ENCODE results near the gene SDHAF2. TPM values are rescaled to one million over a fixed set of nuclear protein-coding genes. Genes with fewer than 3 reads are reported as not detected.

SDHAF2 gene
- total and polyA plus RNA-seq, 4 donors, result 25.5 to 46.9 (median 30.2) TPM

- WGBS, result 95% methylated on average over 4 of the region's 4 CpGs
These were observed 57.6 kb downstream of the SDHAF2 start for GRCh38 chr11:61487342-61488025.

GRCh38 chr11:61488651-61489291, 58.8 kb downstream of the SDHAF2 start:
- Histone ChIP-seq H3K27me3 (ENCODE audit: control insufficient read depth in 4 of 4, insufficient read depth in 4 of 4, low read length in 3 of 4) (no peaks in the 10 kb centered on the region), H3K27ac (ENCODE audit: low read depth in 1 of 2, low read length in 2 of 2) (peak overlapping the region; percentile 60 to 71), H3K4me3 (ENCODE audit: low read depth in 1 of 3, low read length in 3 of 3) (peak overlapping the region in 2 of 3 donors; percentile 1 to 8), H3K36me3 (ENCODE audit: control insufficient read depth in 4 of 4, insufficient read depth in 3 of 4, low read depth in 1 of 4, low read length in 3 of 4) (no peaks in the 10 kb centered on the region), H3K4me1 (ENCODE audit: control insufficient read depth in 4 of 4, insufficient read depth in 4 of 4, low read length in 3 of 4) (peaks cover 16 to 37% (median 29%) of the 10 kb centered on the region in 4 donors), H3K9ac (ENCODE audit: low read depth in 1 of 2, low read length in 2 of 2) (no peak overlapping the region), H3K9me3 (ENCODE audit: control insufficient read depth in 4 of 4, low read length in 3 of 4) (no peaks in the 10 kb centered on the region)
- 9% methylated on average over 19 of the region's 19 CpGs for WGBS
- TF ChIP-seq RXRA (IDR thresholded peaks at IDR 0.05) (peak; percentile 93 to 94), REST (IDR thresholded peaks at IDR 0.05) (peak; percentile 55), YY1 (IDR thresholded peaks at IDR 0.05) (peak; percentile 40), TAF1 (conservative IDR thresholded peaks at IDR 0.05) (no peak), FOXA1 (IDR thresholded peaks at IDR 0.05) (no peak), HNF4G (IDR thresholded peaks at IDR 0.05) (no peak), NR2F2 (IDR thresholded peaks at IDR 0.05) (peak; percentile 66), ATF3 (IDR thresholded peaks at IDR 0.05) (peak; percentile 84), SP1 (IDR thresholded peaks at IDR 0.05) (peak; percentile 86), CTCF (IDR thresholded peaks at IDR 0.05; ENCODE audit: low read depth, low read length, missing input control) (no peak), RAD21 (IDR thresholded peaks at IDR 0.05) (peak in 1 of 2 donors; percentile 61), HNF4A (conservative IDR thresholded peaks at IDR 0.05) (peak; percentile 74 to 78)
- peak; percentile 57 for DNase-seq (ENCODE audit: low spot score)

More at GRCh38 chr11:61487342-61488025, 57.6 kb downstream of the SDHAF2 start:
- no peak for DNase-seq (ENCODE audit: low spot score)
- H3K4me1 ChIP-seq (ENCODE audit: control insufficient read depth in 4 of 4, insufficient read depth in 4 of 4, low read length in 3 of 4), result peaks cover 16 to 37% (median 29%) of the 10 kb centered on the region in 4 donors
- no peak overlapping the region for H3K4me3 ChIP-seq (ENCODE audit: low read depth in 1 of 3, low read length in 3 of 3)
- no peak overlapping the region for H3K27ac ChIP-seq (ENCODE audit: low read depth in 1 of 2, low read length in 2 of 2)
- H3K36me3 ChIP-seq (ENCODE audit: control insufficient read depth in 4 of 4, insufficient read depth in 3 of 4, low read depth in 1 of 4, low read length in 3 of 4), result no peaks in the 10 kb centered on the region
- no peak overlapping the region for H3K9ac ChIP-seq (ENCODE audit: low read depth in 1 of 2, low read length in 2 of 2)
- TF ChIP-seq SP1 (IDR thresholded peaks at IDR 0.05) (no peak), MAX (IDR thresholded peaks at IDR 0.05) (no peak), NR2F2 (IDR thresholded peaks at IDR 0.05) (no peak), RXRA (IDR thresholded peaks at IDR 0.05) (no peak), REST (IDR thresholded peaks at IDR 0.05) (no peak), YY1 (IDR thresholded peaks at IDR 0.05) (no peak), TAF1 (conservative IDR thresholded peaks at IDR 0.05) (no peak), HNF4A (conservative IDR thresholded peaks at IDR 0.05) (no peak)
- H3K9me3 ChIP-seq (ENCODE audit: control insufficient read depth in 4 of 4, low read length in 3 of 4), result no peaks in the 10 kb centered on the region
- H3K27me3 ChIP-seq (ENCODE audit: control insufficient read depth in 4 of 4, insufficient read depth in 4 of 4, low read length in 3 of 4), result no peaks in the 10 kb centered on the region
